K562 (cell line): ENCODE measurements around the gene MECR. TPM values are rescaled to one million over a fixed set of nuclear protein-coding genes. Genes with fewer than 3 reads are reported as not detected.

Experiments
- ATF6 ChIP-seq: sonication (generic); formaldehyde crosslinking; IDR thresholded peaks from 2 replicates; pipeline ENCODE4 v1.4.0; 2020; ENCODE audit warnings: mild to moderate bottlenecking, missing genetic modification reagents
- CHD7 ChIP-seq: fragments of 200-600 bp; sonication (generic); IDR thresholded peaks from one replicate; pipeline ENCODE4 v1.6.1; 2012; ENCODE audit warnings: mild to moderate bottlenecking, low read depth, low read length, inconsistent platforms
- HDAC1 ChIP-seq, 2 experiments: fragments of 450-650 bp; IDR thresholded peaks; 2 replicates each; pipeline ENCODE4 v1.6.1; 2016 to 2017; ENCODE audit warnings: inconsistent platforms in 1 of 2, mild to moderate bottlenecking in 1 of 2, moderate library complexity in 1 of 2
- POLR2AphosphoS2 ChIP-seq: IDR thresholded peaks from 2 replicates; pipeline ENCODE4 v1.6.1; 2012; ENCODE audit warnings: low read length, improper control_type of control experiment
- polyA plus RNA-seq, 8 experiments: library from polyadenylated mRNA; depleted of rRNA in 4 of 8; stranded (reverse) in 5 of 8; unstranded in 3 of 8; fragments of >200 nt; fragmentation: Nextera tagmentation in 2 of 8; fragmentation: Illumina TruSeq in 1 of 8; extraction: Ambion mirVana in 2 of 8; extraction: Trizol in 1 of 8; gene quantifications; 2 replicates each; pipeline versions ENCODE4 v1.2.1 to v1.2.3, GENCODE V29; 2011 to 2014; ENCODE audit warnings: inconsistent platforms in 1 of 8, missing spikeins in 1 of 8
- total RNA-seq, 7 experiments: library from RNA; depleted of rRNA in 6 of 7; stranded (reverse); fragments of >200 nt in 6 of 7; fragmentation: Illumina TruSeq in 2 of 7; extraction: Trizol in 2 of 7; gene quantifications; 2 replicates each; pipeline versions ENCODE4 v1.2.1 to v1.2.3, GENCODE V29; 2011 to 2021; ENCODE audit warnings: low replicate concordance in 1 of 7

MECR gene
- total and polyA plus RNA-seq, 9 of the 15 experiments (the other 6 are each of a cell fraction or from before 2014, with no cell fraction given), result 10.4 to 58.6 (median 42.9) TPM

- TF ChIP-seq CHD7, result no peak
- TF ChIP-seq ATF6 (CRISPR knock-in tag), result no peak
- TF ChIP-seq POLR2AphosphoS2, result no peak
- no peak for TF ChIP-seq HDAC1 (IDR thresholded peaks at IDR 0.05)
- TF ChIP-seq, all 486 proteins: peak for 0
Observed at GRCh38 chr1:29266912-29267311, 36.2 kb upstream of the MECR start (continued).
